ENCODE data around the gene PRTFDC1.

GRCh38 chr10:24862589-24862988, 89.8 kb downstream of the PRTFDC1 start:
- no peak for TF ChIP-seq CTCF (IDR thresholded peaks at IDR 0.05 in 8 of 11, conservative IDR thresholded peaks at IDR 0.05 in 3 of 11)
- TF ChIP-seq POLR2A (IDR thresholded peaks at IDR 0.05) = no peak
- TF ChIP-seq POLR2AphosphoS5 (IDR thresholded peaks at IDR 0.05) = no peak
